ENCODE data around the gene CDC27.
"Not testable (repeated sequence)": the region's sequence is repeated elsewhere in the genome, so short reads cannot be mapped to it uniquely, and the experiment has no call there.

GRCh38 chr17:47166854-47167253, 22.2 kb downstream of the CDC27 start:
- not testable (repeated sequence) for TF ChIP-seq CTCF (IDR thresholded peaks at IDR 0.05; ENCODE audit: insufficient read depth, low read depth, low read length); EZH2 (IDR thresholded peaks at IDR 0.05; ENCODE audit: insufficient read depth, low read length)
